HG03558 (cell line): ENCODE results near the gene MX1.

Experiments used
- ATAC-seq: cut with Tn5 transposase; IDR thresholded peaks from one replicate; pipeline ENCODE4 v1.9.1; 2021; ENCODE audit warnings: moderate number of reproducible peaks; ENCODE audit not compliant: unreplicated experiment; ENCODE audit errors: extremely low read depth

MX1 gene

DNA sequence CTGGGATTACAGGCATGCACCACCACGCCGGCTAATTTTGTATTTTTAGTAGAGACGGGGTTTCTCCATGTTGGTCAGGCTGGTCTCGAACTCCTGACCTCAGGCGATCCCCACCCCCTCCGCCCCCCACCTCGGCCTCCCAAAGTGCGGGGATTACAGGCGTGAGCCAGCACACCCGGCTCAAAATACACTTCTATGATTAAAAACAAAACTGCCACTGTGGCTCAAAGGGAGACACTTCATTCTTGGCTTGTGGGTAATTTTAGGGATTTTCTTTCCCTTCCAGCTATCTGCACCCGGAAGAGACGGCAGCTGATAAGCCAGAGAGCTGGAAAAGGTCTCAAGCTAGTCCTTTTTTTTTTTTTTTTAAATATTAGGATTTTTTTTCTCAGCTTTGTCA is 57.4 kb downstream of the MX1 start:
- ATAC-seq = no peak

DNA sequence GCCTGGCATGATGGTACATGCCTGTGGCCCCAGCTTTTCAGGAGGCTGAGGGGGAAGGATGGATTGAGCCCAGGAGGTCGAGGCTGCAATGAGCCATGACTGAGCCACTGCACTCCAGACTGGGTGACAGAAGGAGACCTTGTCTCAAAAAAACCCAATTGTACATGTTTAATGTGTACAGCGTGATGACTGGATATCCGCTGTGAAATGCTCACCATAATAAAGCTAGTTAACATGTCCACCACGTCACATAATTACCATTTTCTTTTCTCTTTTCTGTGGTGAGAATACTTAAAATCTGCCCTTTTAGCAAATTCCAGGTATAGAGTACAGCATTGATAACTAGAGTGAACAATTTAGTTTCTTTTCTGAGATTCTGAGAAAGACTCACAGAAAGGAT is 57.9 kb downstream of the MX1 start:
- ATAC-seq = no peak

DNA sequence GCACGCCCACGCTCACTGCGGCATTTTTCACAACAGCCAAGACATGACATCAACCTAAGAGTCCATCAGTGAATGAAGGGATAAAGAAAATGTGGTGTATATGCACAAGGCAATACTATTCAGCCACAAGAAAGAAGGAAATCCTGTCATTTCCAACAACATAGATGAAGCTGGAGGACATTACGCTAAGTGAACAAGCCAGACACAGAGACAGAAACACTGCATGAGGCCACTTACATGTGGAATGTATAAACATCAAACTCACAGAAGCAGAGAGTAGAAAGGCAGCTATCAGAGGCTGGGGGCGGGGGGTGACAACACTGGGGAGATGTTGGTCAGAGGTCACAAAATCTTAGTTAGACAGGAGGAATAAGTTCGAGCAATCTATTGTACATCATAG is 61.0 kb downstream of the MX1 start:
- no peak for ATAC-seq

DNA sequence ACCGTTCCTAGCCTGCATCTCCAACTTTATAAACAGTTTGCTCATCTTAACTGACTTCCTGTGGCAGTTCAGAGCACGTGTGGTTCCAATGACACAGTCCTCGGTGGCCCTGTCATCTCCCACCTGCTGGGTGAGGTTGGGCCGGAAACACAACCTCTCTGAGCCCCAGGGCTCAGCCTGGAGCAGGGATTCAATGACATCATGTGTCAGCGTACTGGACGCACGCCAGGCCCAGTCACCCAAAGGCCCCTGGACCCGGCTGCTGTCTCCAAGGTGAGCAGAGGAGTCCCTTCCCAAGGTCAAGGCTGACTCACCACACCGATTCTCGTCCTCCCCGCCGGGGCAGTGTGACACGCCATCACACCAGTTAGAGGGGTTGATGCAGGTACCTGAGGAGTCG is 62.0 kb downstream of the MX1 start:
- no peak for ATAC-seq

DNA sequence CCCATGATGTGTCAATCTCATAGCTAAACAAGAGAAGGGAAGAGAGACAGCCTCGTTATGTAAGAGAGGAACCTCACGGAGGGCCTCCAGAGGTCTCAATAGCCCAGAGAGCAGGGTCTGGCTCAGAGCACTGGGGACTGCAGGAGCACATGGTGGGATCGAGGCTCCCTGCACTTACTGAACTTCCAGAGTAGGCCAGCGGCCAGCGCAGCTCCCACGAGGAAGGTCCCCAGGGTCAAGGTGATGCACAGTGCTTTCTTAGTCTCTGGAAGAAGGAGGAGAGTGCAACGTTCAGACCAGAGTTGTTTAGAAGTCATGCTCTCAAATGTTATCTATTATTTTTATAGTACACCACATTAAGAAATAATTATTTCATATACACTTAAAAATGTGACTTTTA is 63.3 kb downstream of the MX1 start:
- no peak for ATAC-seq

DNA sequence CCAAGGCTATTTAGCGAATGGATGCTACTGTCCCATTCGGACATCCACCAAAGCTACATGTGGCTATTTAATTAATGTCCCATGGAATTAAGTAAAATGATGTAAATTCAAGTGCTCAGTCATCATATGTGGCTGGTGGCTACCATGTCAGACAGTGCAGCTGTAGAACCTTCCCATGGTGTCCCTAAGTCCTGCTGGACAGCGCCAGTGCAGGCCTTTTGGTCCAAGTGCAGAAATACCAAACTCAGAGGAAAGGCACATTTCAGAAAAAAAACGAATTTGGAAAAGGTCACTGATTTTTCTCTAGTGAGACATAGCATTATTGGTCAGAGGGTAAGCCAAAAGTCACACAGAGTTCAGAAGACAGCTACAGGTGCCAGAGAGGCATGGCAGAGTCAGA is 64.3 kb downstream of the MX1 start:
- no peak for ATAC-seq

DNA sequence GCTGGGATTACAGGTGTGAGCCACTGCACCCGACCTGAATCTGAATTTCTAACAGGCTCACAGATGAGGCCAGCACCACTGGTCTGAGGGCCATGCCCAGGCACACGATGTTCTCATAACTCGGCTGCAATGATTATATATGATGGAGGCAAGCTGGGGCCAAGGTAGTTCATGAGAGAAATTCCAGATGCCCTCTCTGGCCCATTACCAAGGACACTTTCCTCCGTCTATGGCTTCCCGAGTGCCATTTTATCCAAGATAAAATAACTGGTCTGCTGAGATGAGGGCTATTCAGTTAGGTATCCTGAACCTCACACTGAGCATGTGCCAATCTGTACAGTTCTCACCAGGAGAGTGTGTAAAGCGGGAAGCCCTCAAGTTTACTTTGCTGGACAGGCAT is 65.4 kb downstream of the MX1 start:
- ATAC-seq = no peak

DNA sequence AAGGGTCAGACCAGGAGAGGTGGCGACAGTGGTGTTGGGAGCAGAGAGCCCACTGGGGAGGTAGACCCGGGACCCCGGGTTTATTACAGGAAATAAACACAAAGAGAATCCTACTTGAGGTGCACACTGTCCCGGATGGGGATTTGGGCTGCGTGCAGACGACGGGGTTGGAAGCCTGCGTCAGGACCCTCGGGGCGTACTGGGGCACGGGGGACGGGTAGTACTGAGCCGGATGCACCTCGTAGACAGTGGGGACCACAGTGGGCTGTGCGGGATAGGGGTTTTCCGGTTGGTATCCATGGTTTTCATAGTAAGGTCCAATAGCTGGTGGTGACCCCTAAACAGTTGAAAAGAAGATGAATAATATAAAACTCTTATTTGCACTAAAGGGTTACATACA is 68.2 kb downstream of the MX1 start:
- ATAC-seq = no peak

DNA sequence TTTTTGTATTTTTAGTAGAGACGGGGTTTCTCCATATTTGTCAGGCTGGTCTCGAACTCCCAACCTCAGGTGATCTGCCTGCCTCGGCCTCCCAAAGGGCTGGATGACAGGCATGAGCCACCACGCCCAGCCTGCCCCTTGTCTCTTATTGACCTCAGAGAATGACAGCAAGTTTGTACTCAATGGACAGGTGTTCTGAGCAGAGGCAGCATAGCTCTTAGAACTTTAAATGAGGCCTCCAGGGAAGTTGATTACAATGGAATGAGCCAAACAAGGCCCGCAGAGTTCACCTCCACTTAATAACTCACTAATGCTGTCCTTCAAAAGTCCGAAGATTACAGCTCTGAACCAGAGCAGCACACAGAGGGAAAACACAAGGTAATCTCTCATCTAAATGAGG is 71.0 kb downstream of the MX1 start:
- no peak for ATAC-seq

DNA sequence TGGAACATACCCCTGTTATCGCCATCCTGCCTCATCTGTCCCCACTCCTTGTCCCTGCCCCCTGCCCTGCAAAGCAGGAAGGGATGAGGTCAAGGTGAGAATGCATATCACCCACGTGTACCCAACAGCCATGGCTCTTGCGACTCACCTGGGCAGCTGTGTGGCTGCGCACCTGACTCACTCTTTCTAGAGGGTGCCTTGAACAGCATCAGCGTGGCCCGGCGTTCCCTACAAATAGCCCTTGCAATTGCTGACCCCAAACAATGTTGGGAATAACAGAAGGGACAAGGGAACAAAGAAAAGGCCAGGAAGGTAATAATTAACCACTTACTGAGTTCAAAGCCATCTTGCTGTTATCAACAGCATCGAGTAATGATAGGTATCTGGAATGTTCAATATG is 71.7 kb downstream of the MX1 start:
- no peak for ATAC-seq

DNA sequence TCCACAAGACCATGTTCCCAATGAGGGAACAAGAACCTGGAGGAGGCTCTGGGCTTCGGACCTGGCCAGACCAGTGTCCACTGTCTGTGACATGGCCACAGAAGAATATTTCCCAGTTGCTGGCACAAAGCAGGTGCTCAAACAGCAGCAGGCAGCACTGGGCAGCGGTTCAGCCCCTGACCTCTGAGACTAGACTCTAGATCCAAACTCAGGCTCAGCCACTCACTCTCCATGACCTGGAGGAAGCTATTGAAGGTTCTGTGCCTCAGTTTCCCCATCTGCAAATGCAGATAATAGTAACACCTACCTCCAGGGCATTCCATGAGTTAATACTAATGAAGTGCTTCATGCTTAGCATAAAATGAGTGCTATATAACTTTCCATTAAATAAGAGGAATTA is 73.9 kb downstream of the MX1 start:
- no peak for ATAC-seq

DNA sequence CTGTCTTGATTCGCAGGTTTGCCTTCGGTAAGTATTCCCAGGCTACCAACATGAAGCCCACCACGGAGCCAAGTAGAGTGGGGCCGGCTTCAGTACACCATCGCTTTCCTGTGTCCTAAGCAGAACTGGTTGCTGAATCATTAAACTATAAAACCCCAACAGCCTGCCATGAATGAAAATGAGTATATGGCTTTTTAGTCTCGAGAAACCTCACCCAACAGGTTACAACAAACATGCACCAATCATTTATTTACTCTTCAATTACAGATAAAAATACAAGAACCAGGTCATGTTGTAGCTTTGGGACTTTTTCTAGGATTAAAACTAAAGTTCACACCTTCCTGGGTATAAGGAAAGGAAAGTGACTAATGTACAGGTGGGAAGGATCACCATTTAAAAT is 74.3 kb downstream of the MX1 start:
- ATAC-seq = no peak

DNA sequence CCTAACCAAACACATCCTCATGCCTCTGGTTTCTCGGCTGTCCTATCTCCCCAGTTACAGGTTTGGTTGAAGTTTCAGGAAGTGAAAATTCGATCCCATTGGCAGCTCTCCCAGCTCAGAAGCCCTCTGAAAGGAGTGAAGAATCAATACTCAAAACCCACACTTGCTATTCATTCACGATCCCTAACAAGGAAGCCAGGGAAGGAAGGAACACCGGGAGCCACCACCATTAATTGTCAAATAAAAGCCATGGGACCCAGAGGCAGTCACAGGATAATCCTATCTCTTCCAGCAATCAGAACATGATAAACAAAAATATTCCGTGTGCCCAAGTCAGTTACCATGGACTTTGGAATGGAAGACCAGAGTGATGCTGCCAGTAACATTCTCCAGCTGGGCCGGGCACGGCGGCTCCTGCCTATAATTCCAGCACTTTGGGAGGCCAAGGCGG is 74.9 kb downstream of the MX1 start:
- no peak for ATAC-seq

DNA sequence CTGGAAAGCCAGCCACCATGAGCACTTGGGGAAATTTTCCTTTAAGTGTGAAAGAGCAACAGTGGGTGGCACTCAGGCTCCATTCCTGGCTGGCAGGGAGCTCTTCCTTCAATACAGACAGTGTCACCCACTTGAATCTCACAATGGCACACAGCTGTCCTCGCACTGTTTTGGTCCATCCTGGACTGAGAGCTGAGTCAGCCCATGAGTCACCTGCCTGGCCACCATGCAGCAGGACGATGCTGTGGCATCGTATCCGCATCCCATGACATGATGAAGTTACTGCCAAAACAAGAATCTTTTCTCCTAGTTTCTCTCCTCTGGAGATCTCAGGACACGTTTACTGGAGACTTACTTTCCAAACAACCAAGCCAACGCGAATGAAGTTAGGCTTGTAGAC is 75.9 kb downstream of the MX1 start:
- no peak for ATAC-seq

DNA sequence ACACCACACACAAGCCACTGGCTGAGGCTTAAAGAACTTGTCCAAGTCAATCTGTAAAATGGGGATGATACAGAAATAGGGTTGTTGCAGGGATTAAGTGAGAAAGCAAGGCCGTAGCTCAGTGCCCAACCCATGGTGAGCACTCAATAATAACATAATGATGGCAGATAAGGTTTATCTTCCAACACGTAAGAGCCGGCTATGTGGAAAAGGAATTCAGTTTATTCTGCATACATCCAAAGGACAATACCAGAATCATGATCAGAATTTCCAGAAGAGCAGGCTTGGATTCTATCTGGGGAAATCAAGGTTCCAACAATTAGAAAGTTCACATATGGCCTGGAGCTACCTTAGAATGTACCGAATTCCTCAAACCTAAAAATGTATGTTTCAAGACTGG is 77.3 kb downstream of the MX1 start:
- no peak for ATAC-seq

DNA sequence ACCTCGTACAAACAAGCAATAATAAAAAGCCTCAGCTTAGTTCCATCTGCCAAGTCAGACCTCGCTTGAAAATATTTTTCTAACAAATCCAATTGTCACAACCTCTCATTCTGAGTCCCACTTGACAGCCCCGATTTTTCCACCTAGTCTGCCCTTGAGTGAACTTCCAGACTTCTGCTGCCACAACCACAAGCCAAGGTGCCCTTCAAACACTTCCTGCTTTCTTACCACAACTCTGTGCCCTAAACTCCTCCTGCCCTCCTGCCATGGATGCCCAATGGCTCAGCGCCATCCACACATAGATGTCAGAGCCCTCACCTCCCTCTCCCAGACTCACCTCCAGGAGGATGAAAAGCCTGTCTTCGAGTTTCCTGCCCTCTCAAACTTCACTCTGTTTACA is 78.0 kb downstream of the MX1 start:
- ATAC-seq = no peak

DNA sequence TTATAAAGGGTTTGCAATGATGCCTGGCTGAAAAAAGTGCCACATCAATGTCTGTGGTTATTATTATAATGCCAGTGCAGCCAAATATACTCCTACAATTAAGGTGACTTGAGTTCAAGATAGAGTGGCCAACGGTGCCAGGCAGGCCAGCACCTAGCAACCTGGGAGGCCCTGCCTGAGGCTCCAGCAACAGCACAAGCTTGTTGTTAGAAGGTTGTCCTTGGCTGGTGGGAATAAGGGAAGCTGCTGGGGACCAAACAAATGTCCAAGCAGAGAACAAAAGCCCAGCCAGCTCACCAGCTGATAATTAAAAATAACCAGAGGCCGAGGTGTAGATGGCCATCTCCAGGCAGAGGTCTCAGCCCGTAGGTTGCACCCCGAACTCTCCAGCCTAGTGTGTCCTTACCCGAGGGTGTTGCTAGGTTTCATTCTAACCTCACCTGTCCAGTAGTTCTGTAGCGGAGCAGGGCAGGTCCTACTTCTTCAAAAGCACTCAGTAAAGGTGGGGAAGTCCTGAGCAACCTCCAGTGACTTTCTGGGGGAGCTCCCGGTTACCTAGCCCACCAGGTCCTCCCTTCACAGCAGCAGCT is 80.1 kb downstream of the MX1 start:
- ATAC-seq = no peak

DNA sequence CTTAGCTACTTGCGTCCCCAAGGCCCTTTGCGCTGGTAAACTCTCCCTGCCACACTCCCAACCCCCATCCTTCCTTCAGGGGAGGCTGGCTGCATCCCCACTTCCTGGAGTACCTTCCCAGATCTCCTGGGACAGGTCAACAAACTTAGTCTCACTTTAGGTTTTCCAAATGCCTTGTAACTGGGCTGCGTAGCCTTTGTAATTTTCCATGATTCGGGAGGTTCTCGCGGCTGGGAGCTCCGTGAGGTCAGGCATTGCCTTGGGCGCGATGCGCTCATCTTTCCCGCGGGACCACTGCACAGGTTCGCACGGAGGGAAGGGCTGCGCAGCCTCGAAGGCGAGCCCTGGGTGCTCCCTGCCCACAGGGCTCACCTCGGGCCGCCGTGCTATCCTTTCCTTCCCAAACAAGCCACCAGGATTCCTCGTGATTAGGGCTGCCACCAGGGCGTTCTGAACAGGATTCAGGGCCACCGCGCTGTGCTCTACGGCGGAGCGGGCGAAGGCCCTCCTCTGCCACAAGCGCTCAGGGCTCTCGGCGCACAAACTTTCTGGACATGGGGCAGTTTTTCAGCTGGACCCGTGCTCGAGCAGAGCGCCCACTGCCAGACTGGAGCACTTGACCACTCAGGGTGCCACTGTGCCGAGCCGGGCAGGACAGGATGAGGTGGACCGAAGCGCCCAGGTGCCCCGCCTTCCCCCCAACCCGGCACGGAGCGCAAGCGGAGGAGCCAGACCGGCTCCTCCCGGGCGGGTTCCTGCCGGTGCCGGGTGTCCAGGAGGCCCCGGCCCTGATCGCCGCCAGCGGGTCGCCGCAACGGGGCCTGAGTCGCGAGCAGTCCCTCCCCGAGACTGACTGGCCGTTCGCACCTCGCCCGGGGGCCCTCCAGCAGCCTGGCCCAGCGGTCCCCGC is 80.8 kb downstream of the MX1 start:
- ATAC-seq = no peak

DNA sequence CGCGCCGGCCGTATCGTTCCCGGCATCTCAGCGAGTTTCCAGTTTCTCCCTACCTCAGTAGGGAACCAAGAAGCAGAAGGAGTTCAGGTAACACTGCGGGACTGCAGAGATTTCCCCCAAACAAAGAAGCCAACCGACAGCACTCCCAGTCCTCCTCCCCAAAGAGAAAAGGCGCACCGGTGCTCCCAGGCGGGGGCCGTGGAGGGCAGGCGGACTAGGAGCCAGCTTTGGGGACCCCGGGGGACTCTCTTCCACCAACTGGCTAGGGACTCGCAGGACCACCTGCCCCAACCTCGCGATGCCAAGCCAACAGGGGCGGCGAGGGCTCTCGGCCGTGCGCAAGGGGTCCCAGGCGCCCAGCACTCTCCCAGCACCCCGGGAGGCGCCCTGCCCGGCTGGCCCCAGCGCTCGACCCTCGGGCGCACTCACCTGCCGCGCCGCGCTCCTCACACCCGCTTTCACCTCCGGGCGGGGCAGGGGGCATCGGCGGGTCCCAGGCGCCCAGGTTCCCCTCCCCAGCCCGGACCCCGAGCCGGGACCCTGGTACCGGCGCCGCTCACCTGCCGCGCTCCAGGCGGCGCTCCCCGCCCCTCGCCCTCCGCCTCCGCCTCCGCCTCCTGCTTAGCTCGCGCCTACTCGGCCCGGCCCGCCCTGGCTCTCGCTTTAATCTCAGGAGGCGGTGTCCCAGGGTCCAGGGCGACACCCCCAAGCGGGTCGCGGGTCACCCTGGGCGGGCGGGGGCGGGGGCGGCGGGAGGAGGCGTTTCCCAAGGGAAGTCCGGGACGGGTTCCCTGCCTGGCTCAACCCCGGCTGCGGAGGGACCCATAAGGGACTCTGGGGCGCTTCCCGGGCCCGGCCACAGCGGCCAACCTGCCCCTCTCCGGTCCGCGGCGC is 81.7 kb downstream of the MX1 start, which contains the start of gene TMPRSS2:
TMPRSS2 (minus strand) TSS at position 638 of the 894 bp plus-strand sequence. CDS start 10,025 bp downstream, outside the sequence.
- ATAC-seq = no peak

DNA sequence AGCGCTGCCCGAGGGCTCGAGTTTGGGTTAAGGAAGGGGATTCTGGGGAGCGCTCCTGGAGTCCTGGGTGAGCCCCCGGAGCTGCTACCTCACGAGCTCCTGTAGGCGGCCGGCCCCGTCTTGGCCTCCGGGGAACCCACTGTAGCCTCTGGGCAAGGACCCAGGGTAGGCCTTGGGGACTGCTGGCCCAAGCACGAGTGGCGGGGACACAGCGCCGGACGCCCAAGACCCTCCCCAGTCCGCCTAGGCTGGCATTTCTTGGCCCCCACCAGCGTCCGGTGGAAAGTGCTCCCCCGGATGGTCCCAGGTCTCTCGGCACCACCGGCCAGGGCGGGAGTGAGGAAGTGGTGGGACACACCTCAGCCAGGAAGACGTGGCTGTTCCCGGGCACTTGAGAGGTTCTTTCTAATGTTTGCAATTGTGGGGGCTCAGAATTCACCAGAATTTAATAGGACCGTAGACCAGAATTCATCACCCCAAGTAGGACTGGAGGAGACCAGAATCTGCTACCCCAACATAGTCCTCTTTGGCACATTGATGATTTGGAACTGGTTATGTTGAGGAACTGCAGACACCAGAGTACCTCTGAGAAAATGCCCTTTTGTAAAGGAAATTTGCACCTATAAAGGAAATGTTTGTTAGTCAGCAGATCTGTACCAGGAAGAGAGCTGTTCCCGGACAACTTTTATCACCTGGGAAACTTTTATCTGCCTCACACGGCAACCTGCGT is 82.5 kb downstream of the MX1 start:
- ATAC-seq = no peak
